GM20000 (cell line): Measurements from ENCODE around the gene FDX1.

Source experiments
- DNase-seq: peaks from one replicate; pipeline ENCODE4 v3.0.0; 2012; ENCODE audit warnings: low spot score
- CTCF ChIP-seq: IDR thresholded peaks from 2 replicates; pipeline ENCODE4 v1.5.1; 2012; ENCODE audit warnings: mild to moderate bottlenecking, control low read depth; ENCODE audit errors: extremely low read depth, missing control alignments

FDX1 gene

GRCh38 chr11:110455718-110456117 is 26.0 kb downstream of the FDX1 start:
- no peak for TF ChIP-seq CTCF
- DNase-seq = no peak

DNA sequence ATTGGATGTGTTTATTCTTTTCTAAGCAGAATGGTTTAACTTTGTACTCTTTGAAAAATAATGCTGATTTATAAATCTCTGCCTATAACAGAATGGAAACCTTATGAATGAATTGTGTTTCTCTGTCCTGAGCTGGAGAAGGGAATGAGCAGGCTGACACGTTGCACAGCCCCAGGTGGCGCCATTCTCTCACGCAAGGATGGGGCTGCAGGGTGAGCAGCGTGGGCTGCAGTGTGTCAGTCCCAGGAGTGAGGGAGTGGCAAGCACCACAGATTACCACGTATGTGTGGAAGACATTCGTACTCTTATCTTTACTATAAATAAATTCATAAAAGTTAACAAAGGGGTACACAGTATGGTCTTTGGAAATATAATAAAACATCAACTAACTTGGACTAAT is 33.4 kb downstream of the FDX1 start:
- peak; percentile 28 for TF ChIP-seq CTCF
- DNase-seq = no peak

DNA sequence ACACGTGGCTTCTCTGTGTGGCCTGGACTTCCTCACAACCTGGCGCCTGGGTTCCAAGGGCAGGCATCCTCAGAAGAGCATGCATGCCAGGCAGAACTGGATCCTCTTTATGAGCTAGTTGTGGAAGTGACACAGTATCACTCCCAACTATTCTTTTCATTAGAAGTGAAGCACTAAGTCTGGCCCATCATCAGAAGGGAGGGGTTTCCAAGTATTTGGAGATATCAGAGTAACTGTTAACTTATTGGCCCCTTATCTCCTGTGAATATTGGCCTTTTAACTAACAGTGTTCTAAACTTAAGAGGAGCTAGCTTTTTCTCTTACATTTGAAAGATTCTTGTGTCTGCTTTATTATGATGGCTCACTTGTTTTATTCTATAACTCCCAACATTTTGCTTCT is 35.5 kb downstream of the FDX1 start:
- no peak for DNase-seq
- no peak for TF ChIP-seq CTCF

- no peak for TF ChIP-seq CTCF
- DNase-seq = no peak
Observed at GRCh38 chr11:110467556-110467955, 37.8 kb downstream of the FDX1 start.

DNA sequence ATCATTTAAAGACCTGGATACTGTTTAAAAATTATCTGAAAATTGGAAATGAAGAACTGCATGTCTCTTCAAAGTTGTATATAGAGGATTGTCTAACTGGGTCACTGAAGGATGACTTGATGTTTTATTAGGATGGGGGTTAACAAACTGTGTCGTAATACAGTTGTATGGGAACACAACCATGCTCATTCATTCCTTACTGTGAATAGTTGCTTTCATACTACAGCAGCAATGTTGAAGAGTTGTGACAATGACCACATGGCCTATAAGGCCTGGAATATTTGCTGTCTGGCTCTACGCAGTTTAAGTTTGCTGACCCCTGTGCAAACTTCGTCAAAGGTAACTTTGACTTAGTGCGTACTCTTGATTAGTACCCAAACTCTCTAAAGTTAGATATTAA is 38.4 kb downstream of the FDX1 start:
- TF ChIP-seq CTCF = no peak
- no peak for DNase-seq

GRCh38 chr11:110469127-110469526 is 39.4 kb downstream of the FDX1 start:
- no peak for TF ChIP-seq CTCF
- DNase-seq = no peak

GRCh38 chr11:110470716-110471115 is 41.0 kb downstream of the FDX1 start:
- no peak for TF ChIP-seq CTCF
- no peak for DNase-seq
